NCI-H2227 (cell line): Measurements from ENCODE around the gene CLTC.

Experiments used
- DNase-seq: peaks from one replicate; lab custom pipeline; 2025; ENCODE audit not compliant: unreplicated experiment; lab: John Stamatoyannopoulos, UW

CLTC gene

GRCh38 chr17:59723041-59723440 lies 103.3 kb downstream of the CLTC start:
- DNase-seq: no peak

GRCh38 chr17:59723607-59724006 lies 103.9 kb downstream of the CLTC start:
- DNase-seq: no peak

- DNase-seq: no peak
These were observed 106.0 kb downstream of the CLTC start for GRCh38 chr17:59725691-59726090.

- DNase-seq: no peak
These were observed 108.3 kb downstream of the CLTC start for GRCh38 chr17:59727817-59728533.

- DNase-seq: no peak
These were observed 110.7 kb downstream of the CLTC start for GRCh38 chr17:59730268-59730834.

GRCh38 chr17:59733697-59734096 lies 114.0 kb downstream of the CLTC start:
- DNase-seq: no peak

- no peak for DNase-seq
These were observed 114.5 kb downstream of the CLTC start for GRCh38 chr17:59734226-59734625.

GRCh38 chr17:59737324-59737723 lies 117.6 kb downstream of the CLTC start:
- no peak for DNase-seq

- DNase-seq: no peak
These were observed 124.1 kb downstream of the CLTC start for GRCh38 chr17:59743842-59744241.

- DNase-seq: no peak
These were observed 125.3 kb downstream of the CLTC start for GRCh38 chr17:59745040-59745439.
